SK-N-SH treated with all-trans-retinoic acid at 6 μM for 48 hours (cell line): ENCODE results near the gene SGTA.

Experiments used
- ATAC-seq: fragments of 200-7000 bp; cut with Tn5 transposase; 3 replicates; pipeline ENCODE4 v1.9.1; 2020; ENCODE audit warnings: mild to moderate bottlenecking, moderate library complexity
- ARNTL ChIP-seq: fragments of 450-650 bp; formaldehyde crosslinking; IDR thresholded peaks from 2 replicates; pipeline ENCODE4 v1.5.0; 2020; ENCODE audit warnings: low read depth, mild to moderate bottlenecking, moderate library complexity, borderline replicate concordance
- BACH2 ChIP-seq: fragments of 250-450 bp; sonication (Bioruptor Pico); IDR thresholded peaks from 2 replicates; pipeline ENCODE4 v1.9.0; 2021; ENCODE audit warnings: mild to moderate bottlenecking, borderline replicate concordance
- CREB5 ChIP-seq: fragments of 250-450 bp; sonication (Bioruptor Pico); IDR thresholded peaks from 2 replicates; pipeline ENCODE4 v1.5.1; 2020; ENCODE audit warnings: low read depth, mild to moderate bottlenecking, moderate library complexity
- CSRNP3 ChIP-seq: fragments of 250-450 bp; sonication (Bioruptor Pico); IDR thresholded peaks from 2 replicates; pipeline ENCODE4 v1.5.1; 2021; ENCODE audit warnings: mild to moderate bottlenecking, moderate library complexity
- ESRRG ChIP-seq: fragments of 250-450 bp; sonication (Bioruptor Pico); IDR thresholded peaks from 2 replicates; pipeline ENCODE4 v1.6.1; 2021; ENCODE audit warnings: mild to moderate bottlenecking
- GLIS3 ChIP-seq: fragments of 250-450 bp; sonication (Bioruptor Pico); IDR thresholded peaks from 2 replicates; pipeline ENCODE4 v1.5.0; 2020; ENCODE audit warnings: mild to moderate bottlenecking, moderate library complexity
- ISL1 ChIP-seq: fragments of 250-450 bp; sonication (Bioruptor Pico); IDR thresholded peaks from 2 replicates; pipeline ENCODE4 v2.1.2; 2022; ENCODE audit warnings: mild to moderate bottlenecking, moderate library complexity
- OSR1 ChIP-seq: fragments of 250-450 bp; sonication (Bioruptor Pico); IDR thresholded peaks from 2 replicates; pipeline ENCODE4 v1.8.0; 2022; ENCODE audit warnings: moderate library complexity, mild to moderate bottlenecking, inconsistent platforms
- PATZ1 ChIP-seq: fragments of 250-450 bp; sonication (Bioruptor Pico); IDR thresholded peaks from 2 replicates; pipeline ENCODE4 v1.8.0; 2020; ENCODE audit warnings: mild to moderate bottlenecking, moderate library complexity, borderline replicate concordance
- POU6F1 ChIP-seq: fragments of 250-450 bp; sonication (Bioruptor Pico); IDR thresholded peaks from 2 replicates; pipeline ENCODE4 v1.8.0; 2021; ENCODE audit warnings: low read depth, mild to moderate bottlenecking, moderate library complexity, borderline replicate concordance
- RARB ChIP-seq: fragments of 250-450 bp; sonication (Bioruptor Pico); IDR thresholded peaks from 2 replicates; pipeline ENCODE4 v1.8.0; 2021; ENCODE audit warnings: mild to moderate bottlenecking, moderate library complexity
- SNAI2 ChIP-seq: fragments of 250-450 bp; sonication (Bioruptor Pico); IDR thresholded peaks from 2 replicates; pipeline ENCODE4 v1.5.0; 2020; ENCODE audit warnings: mild to moderate bottlenecking, moderate library complexity
- TCF4 ChIP-seq: fragments of 250-450 bp; sonication (Bioruptor Pico); IDR thresholded peaks from 2 replicates; pipeline ENCODE4 v1.8.0; 2021; ENCODE audit warnings: mild to moderate bottlenecking, moderate library complexity, borderline replicate concordance
- TOX ChIP-seq: fragments of 250-450 bp; sonication (Bioruptor Pico); IDR thresholded peaks from 2 replicates; pipeline ENCODE4 v1.8.0; 2021; ENCODE audit warnings: mild to moderate bottlenecking, moderate library complexity, borderline replicate concordance
- ZC3H10 ChIP-seq: fragments of 250-450 bp; sonication (Bioruptor Pico); IDR thresholded peaks from 2 replicates; pipeline ENCODE4 v1.5.1; 2021; ENCODE audit warnings: mild to moderate bottlenecking, moderate library complexity
- ZFP3 ChIP-seq: fragments of 250-450 bp; sonication (Bioruptor Pico); IDR thresholded peaks from 2 replicates; pipeline ENCODE4 v1.5.0; 2020; ENCODE audit warnings: mild to moderate bottlenecking, moderate library complexity
- ZFP30 ChIP-seq: fragments of 450-650 bp; formaldehyde crosslinking; IDR thresholded peaks from 2 replicates; pipeline ENCODE4 v1.5.0; 2022; ENCODE audit warnings: mild to moderate bottlenecking, moderate library complexity
- ZNF70 ChIP-seq: fragments of 450-650 bp; formaldehyde crosslinking; IDR thresholded peaks from 2 replicates; pipeline ENCODE4 v1.5.0; 2020; ENCODE audit warnings: mild to moderate bottlenecking, moderate library complexity
- ZNF8 ChIP-seq: fragments of 450-650 bp; formaldehyde crosslinking; IDR thresholded peaks from 2 replicates; pipeline ENCODE4 v1.5.0; 2020; ENCODE audit warnings: mild to moderate bottlenecking, moderate library complexity

The SGTA gene

GRCh38 chr19:2755811-2756210 is 27.3 kb downstream of the SGTA start:
- TF ChIP-seq OSR1 (CRISPR knock-in tag) = no peak
- TF ChIP-seq ESRRG (CRISPR knock-in tag) = no peak
- TF ChIP-seq ISL1 (CRISPR knock-in tag) = no peak
- no peak for TF ChIP-seq BACH2
- no peak for TF ChIP-seq ZC3H10 (CRISPR knock-in tag)
- TF ChIP-seq GLIS3 (CRISPR knock-in tag) = no peak
- TF ChIP-seq ZNF70 = no peak
- TF ChIP-seq SNAI2 = no peak
- no peak for TF ChIP-seq POU6F1
- no peak for TF ChIP-seq TCF4 (CRISPR knock-in tag)
- no peak for TF ChIP-seq TOX
- TF ChIP-seq ZFP30 (CRISPR knock-in tag) = no peak
- TF ChIP-seq CREB5 (CRISPR knock-in tag) = no peak
- no peak for TF ChIP-seq RARB (CRISPR knock-in tag)
- no peak for TF ChIP-seq PATZ1 (CRISPR knock-in tag)
- no peak for ATAC-seq

GRCh38 chr19:2755448-2755705 is 27.7 kb downstream of the SGTA start:
- ATAC-seq = no peak
- TF ChIP-seq CSRNP3 (no peak), ZFP3 (CRISPR knock-in tag) (no peak), ARNTL (CRISPR knock-in tag) (no peak), SNAI2 (no peak), OSR1 (CRISPR knock-in tag) (no peak), TOX (no peak), ZNF8 (CRISPR knock-in tag) (no peak), PATZ1 (CRISPR knock-in tag) (no peak), RARB (CRISPR knock-in tag) (no peak)

- TF ChIP-seq ESRRG (CRISPR knock-in tag) (no peak), ZNF70 (no peak), POU6F1 (no peak), PATZ1 (CRISPR knock-in tag) (no peak), CSRNP3 (no peak)
- no peak for ATAC-seq
Observed at GRCh38 chr19:2754659-2755447, 28.2 kb downstream of the SGTA start.
